ENCODE data around the gene MTNR1B. TPM values are rescaled to one million over a fixed set of nuclear protein-coding genes. Genes with fewer than 3 reads are reported as not detected.

The MTNR1B gene
- polyA plus RNA-seq (ENCODE audit: insufficient read length in 4 of 4), result not detected

GRCh38 chr11:92969634-92970347, at the start of gene MTNR1B:
Gene MTNR1B (plus strand): TSS chr11:92969651. CDS start chr11:92969726, 75 bp downstream.
- DNase-seq (ENCODE audit: low read depth in 4 of 4, low spot score in 3 of 4), result no peak

DNA sequence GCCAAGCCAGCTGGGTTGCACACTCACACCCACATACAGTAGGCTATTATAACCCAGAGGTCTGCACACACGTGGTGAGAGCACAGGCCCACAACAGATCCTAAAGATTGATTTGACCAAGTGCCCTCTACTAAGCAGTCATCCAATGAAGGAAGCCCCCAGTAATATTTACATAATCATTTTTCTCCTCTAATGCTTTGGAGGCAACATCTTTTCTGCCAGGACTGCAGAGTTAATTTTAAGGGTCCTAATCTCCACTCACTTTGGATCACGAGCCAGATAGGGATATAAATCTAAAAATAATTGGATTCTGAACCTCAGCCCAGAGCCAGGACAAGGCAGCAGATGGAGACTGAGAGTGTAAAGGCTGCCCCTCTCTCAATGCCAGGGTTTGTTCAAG, 49.1 kb upstream of the MTNR1B start:
- no peak for DNase-seq (ENCODE audit: low read depth in 4 of 4, low spot score in 3 of 4)

GRCh38 chr11:92922731-92923130, 46.7 kb upstream of the MTNR1B start:
- no peak for DNase-seq (ENCODE audit: low read depth in 4 of 4, low spot score in 3 of 4)

DNA sequence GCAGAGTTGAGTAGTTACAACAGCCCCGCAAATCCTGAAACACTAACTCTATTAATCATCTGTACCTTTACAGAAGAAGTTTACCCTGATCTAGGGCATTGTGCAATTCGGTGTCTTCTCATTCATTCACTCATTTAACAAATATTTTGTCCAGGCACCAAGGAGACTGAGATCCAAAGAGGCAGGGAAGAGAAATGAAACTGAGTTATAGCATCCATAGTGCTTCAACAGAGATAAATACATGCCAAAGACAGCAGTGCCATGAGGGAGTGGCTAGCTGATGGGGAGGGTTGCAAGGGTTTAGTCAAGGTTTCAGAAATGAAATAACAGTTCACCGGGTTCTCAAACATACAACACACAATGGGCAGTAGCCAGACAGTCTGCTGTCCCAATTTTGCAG, 40.2 kb upstream of the MTNR1B start:
- DNase-seq (ENCODE audit: low read depth in 4 of 4, low spot score in 3 of 4), result no peak

DNA sequence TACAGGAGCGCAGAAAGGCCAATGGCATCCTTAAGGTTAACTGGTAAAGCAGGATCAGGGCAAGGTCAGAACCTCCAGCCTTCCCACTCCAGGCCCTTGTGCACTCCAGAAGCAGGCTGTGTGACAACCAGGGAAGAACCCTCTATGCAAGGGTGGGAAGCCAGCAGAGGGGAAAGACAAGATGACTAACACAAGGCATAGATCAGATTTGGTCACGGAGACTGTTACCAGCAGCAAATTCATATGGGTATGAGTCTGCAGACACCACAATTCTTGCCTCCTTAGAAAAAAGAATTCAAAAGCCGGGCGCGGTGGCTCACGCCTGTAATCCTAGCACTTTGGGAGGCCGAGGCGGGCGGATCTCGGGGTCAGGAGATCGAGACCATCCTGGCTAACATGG, 39.8 kb upstream of the MTNR1B start:
- no peak for DNase-seq (ENCODE audit: low read depth in 4 of 4, low spot score in 3 of 4)

- DNase-seq (ENCODE audit: low read depth in 4 of 4, low spot score in 3 of 4), result peak in 1 of 4 donors; percentile 9
These were observed 37.6 kb upstream of the MTNR1B start for GRCh38 chr11:92931746-92932422.

DNA sequence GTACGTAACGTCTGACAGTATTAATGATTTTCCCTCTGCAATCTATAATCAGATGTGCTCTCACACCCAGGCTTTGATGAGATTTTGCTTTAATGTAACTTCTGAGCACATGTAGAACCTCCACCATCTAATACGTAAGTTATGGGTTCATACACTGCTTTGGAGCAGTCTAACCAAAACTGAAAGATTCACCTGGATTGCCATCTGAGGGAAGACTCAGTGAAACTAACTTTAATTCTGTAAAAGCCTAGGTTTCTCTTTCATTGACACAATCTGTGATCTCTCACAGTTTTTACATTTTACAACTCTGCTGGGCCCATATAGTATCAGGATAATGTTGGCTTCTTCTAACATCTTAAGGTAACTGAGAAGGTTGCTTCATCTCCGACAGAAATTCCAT, 30.1 kb upstream of the MTNR1B start:
- no peak for DNase-seq (ENCODE audit: low read depth in 4 of 4, low spot score in 3 of 4)

DNA sequence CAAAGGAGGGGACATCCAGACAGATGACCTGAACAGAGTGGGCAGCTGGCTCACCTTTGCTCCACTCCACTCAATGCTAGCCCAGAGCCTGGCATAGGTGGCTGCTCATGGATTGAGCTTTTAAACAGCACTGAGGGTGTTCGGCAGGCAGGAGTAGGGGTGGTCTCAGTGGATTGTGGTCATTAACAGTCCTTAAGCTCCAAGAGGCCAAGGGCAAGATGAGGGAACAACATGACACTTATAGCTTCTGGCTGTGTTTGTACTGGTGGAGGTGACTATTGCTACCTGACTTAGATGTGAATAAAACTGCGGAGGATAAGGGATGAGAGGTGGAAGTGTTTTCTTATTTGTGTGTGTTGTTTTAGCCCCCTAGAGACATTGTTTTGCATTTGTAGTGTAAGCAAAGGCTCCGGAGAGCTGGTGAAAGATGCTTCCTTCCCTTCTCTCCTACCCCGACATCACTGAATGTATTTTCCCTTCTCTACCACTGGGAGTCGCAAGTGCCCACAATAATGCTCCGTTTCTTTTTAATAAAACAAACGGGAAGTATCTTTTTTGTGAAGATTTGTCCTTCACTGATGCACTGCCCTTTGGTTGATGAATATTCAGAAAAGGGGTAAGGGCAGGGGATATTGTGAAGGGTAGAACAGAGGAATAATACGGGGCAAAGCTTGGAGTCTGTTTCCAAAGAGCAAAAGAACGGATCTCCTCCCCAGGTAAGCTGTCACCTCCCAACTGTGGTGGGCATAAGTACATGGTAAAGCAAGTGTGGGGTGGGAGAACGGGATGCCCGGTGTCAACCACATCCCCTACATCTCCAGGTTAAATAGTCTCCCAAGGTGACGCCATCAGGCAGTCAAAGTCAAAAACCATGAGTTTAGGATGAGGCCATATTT, 27.5 kb upstream of the MTNR1B start:
- peak in 2 of 4 donors; percentile 6 to 9 for DNase-seq (ENCODE audit: low read depth in 4 of 4, low spot score in 3 of 4)

GRCh38 chr11:92946707-92947106, 22.7 kb upstream of the MTNR1B start:
- no peak for DNase-seq (ENCODE audit: low read depth in 4 of 4, low spot score in 3 of 4)

- DNase-seq (ENCODE audit: low read depth in 4 of 4, low spot score in 3 of 4), result no peak
These were observed 21.3 kb upstream of the MTNR1B start for GRCh38 chr11:92948116-92948515.

GRCh38 chr11:92954003-92954402, 15.4 kb upstream of the MTNR1B start:
- DNase-seq (ENCODE audit: low read depth in 4 of 4, low spot score in 3 of 4), result no peak

GRCh38 chr11:92955860-92956259, 13.6 kb upstream of the MTNR1B start:
- DNase-seq (ENCODE audit: low read depth in 4 of 4, low spot score in 3 of 4), result no peak

DNA sequence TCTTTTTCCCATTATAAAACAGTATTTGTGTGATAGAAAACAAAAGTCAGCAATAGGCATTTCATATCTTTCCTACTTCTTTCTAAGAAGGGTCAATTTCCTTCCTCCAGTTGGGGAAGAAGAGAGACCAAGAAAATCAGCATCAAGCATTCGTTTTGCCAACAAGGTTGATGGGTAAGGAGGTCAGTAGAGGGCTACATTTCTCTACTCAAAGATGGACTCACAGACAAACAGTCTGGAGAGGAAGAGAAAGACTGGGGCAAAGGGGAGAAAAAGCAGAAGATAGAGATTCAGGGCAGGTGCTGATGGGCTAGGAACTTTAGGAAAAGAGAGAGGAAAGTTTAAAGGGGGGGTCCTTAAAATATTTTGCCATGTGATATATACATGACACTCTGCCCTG, 8.6 kb upstream of the MTNR1B start:
- DNase-seq (ENCODE audit: low read depth in 4 of 4, low spot score in 3 of 4), result no peak

GRCh38 chr11:92962446-92962845, 7.0 kb upstream of the MTNR1B start:
- DNase-seq (ENCODE audit: low read depth in 4 of 4, low spot score in 3 of 4), result no peak

DNA sequence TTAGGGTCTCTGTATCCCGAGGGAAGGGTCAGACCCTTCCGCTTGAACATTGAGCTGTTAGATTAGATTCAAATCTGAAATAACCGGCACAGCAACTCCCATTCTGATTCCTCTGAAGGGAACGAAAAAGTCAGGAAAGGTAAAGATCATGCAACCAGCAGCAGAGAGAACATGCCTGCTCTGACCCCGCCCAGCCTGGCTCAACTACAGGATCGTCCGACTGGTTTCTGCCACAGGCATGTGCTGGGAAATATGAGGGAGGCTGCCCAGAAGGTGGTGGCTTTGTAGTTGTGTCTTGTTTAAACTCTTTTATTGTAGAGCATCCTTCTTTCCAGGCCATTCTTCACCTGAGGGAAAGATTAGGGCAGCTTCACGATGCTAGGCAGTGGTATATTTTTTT, 5.0 kb upstream of the MTNR1B start:
- DNase-seq (ENCODE audit: low read depth in 4 of 4, low spot score in 3 of 4), result no peak

DNA sequence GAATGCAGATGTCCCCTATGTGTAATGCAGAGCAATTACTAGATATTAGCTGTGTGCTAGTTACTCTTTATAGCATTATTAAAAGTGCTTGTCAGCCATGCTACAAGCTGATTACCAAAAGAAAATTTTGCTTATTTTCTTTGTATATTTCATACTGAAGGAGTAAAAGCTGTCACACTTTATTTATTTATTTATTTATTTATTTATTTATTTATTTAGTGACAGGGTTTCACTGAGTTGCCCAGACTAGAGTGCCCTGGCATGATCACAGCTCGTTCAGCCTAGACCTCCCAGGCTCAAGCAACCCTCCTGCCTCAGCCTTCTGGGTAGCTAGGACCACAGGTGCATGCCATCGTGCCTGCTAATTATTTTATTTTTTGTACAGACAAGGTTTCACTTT, 4.3 kb upstream of the MTNR1B start:
- no peak for DNase-seq (ENCODE audit: low read depth in 4 of 4, low spot score in 3 of 4)

- no peak for DNase-seq (ENCODE audit: low read depth in 4 of 4, low spot score in 3 of 4)
These were observed 2.3 kb upstream of the MTNR1B start for GRCh38 chr11:92967178-92967577.

GRCh38 chr11:92967867-92968266, 1.6 kb upstream of the MTNR1B start:
- no peak for DNase-seq (ENCODE audit: low read depth in 4 of 4, low spot score in 3 of 4)

DNA sequence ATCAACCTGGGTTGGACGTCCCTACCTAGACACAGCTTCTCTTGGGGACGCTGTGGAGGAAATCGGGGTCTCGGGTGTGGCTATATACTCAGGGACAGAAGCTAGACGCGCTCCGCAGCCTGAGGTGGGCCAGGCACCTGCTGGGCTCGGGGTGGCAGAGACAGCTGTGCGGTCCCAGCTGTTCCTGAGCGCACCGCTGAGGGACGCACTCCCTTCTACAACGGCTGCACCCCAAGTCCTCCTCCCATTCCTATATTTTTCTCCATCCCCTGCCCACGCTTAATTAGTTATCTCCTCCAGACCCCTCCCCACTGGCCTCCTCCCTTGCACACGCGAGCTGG, 188 bp upstream of the MTNR1B start:
- DNase-seq (ENCODE audit: low read depth in 4 of 4, low spot score in 3 of 4), result no peak

GRCh38 chr11:92972248-92972647, 2.8 kb downstream of the MTNR1B start:
- no peak for DNase-seq (ENCODE audit: low read depth in 4 of 4, low spot score in 3 of 4)

DNA sequence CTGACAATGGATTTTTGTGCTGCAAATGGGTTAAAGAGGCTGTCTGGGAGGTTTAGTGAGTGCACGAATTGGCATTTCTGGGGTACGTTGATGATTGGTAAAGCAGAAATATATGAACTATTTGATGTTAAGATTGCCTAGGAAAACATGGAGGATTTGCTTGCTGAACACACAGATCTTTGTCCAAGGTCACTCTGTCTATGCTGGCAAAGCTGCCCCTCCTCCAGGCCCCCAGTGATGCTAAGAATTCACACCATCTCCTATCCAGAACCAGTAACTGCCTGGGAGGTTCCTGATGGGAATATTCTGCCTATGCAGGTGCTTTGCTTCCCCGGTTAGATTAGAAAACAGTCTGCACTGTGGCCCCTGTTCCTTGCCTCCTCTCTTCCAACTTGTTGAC, 5.8 kb downstream of the MTNR1B start:
- no peak for DNase-seq (ENCODE audit: low read depth in 4 of 4, low spot score in 3 of 4)
